HEK293 (cell line): ENCODE results near the gene PASK.

ENCODE experiments used
- YY1 ChIP-seq: fragments of 450-650 bp; formaldehyde crosslinking; IDR thresholded peaks from 2 replicates; pipeline ENCODE4 v1.5.1; 2018; ENCODE audit warnings: missing biosample characterization, missing genetic modification characterization
- ZFP3 ChIP-seq: fragments of 450-650 bp; formaldehyde crosslinking; IDR thresholded peaks from 2 replicates; pipeline ENCODE4 v1.5.1; 2016; ENCODE audit warnings: low read depth, missing biosample characterization, missing genetic modification characterization
- ZNF121 ChIP-seq: fragments of 450-650 bp; formaldehyde crosslinking; IDR thresholded peaks from 2 replicates; pipeline ENCODE4 v1.5.1; 2016; ENCODE audit warnings: missing biosample characterization, missing genetic modification characterization
- TF ChIP-seq, protein P1 (sequence below): fragments of 450-650 bp; formaldehyde crosslinking; IDR thresholded peaks from 2 replicates; pipeline ENCODE4 v1.5.1; 2016; ENCODE audit warnings: missing biosample characterization, missing genetic modification characterization
- TF ChIP-seq, protein P2 (sequence below): fragments of 450-650 bp; formaldehyde crosslinking; IDR thresholded peaks from 2 replicates; pipeline ENCODE4 v1.5.1; 2016; ENCODE audit warnings: missing biosample characterization, missing genetic modification characterization

- TF ChIP-seq, protein P1, sequence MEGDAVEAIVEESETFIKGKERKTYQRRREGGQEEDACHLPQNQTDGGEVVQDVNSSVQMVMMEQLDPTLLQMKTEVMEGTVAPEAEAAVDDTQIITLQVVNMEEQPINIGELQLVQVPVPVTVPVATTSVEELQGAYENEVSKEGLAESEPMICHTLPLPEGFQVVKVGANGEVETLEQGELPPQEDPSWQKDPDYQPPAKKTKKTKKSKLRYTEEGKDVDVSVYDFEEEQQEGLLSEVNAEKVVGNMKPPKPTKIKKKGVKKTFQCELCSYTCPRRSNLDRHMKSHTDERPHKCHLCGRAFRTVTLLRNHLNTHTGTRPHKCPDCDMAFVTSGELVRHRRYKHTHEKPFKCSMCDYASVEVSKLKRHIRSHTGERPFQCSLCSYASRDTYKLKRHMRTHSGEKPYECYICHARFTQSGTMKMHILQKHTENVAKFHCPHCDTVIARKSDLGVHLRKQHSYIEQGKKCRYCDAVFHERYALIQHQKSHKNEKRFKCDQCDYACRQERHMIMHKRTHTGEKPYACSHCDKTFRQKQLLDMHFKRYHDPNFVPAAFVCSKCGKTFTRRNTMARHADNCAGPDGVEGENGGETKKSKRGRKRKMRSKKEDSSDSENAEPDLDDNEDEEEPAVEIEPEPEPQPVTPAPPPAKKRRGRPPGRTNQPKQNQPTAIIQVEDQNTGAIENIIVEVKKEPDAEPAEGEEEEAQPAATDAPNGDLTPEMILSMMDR, result no peak
- TF ChIP-seq, protein P2, sequence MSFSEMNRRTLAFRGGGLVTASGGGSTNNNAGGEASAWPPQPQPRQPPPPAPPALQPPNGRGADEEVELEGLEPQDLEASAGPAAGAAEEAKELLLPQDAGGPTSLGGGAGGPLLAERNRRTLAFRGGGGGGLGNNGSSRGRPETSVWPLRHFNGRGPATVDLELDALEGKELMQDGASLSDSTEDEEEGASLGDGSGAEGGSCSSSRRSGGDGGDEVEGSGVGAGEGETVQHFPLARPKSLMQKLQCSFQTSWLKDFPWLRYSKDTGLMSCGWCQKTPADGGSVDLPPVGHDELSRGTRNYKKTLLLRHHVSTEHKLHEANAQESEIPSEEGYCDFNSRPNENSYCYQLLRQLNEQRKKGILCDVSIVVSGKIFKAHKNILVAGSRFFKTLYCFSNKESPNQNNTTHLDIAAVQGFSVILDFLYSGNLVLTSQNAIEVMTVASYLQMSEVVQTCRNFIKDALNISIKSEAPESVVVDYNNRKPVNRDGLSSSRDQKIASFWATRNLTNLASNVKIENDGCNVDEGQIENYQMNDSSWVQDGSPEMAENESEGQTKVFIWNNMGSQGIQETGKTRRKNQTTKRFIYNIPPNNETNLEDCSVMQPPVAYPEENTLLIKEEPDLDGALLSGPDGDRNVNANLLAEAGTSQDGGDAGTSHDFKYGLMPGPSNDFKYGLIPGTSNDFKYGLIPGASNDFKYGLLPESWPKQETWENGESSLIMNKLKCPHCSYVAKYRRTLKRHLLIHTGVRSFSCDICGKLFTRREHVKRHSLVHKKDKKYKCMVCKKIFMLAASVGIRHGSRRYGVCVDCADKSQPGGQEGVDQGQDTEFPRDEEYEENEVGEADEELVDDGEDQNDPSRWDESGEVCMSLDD (tag by site-specific recombination), result no peak
- TF ChIP-seq ZNF121 (tag by site-specific recombination) (no peak), YY1 (no peak), ZFP3 (tag by site-specific recombination) (no peak)
Measured at GRCh38 chr2:241159116-241159515, 9.8 kb upstream of the PASK start.
